ENCODE data around the gene SIRPG.
"Not testable (repeated sequence)": the region's sequence is repeated elsewhere in the genome, so short reads cannot be mapped to it uniquely, and the experiment has no call there.

SIRPG gene

GRCh38 chr20:1671891-1672669 is 14.5 kb upstream of the SIRPG start:
- no peak for DNase-seq

GRCh38 chr20:1669304-1669703 is 11.7 kb upstream of the SIRPG start:
- no peak for DNase-seq

- no peak for DNase-seq
These were observed 10.0 kb upstream of the SIRPG start for GRCh38 chr20:1667502-1668085.

- no peak for DNase-seq
These were observed 9.2 kb upstream of the SIRPG start for GRCh38 chr20:1666802-1667201.

GRCh38 chr20:1665345-1665744 is 7.8 kb upstream of the SIRPG start:
- DNase-seq: no peak

- DNase-seq: no peak
These were observed 7.3 kb upstream of the SIRPG start for GRCh38 chr20:1664911-1665310.

GRCh38 chr20:1663917-1664316 is 6.3 kb upstream of the SIRPG start:
- no peak for DNase-seq

GRCh38 chr20:1661542-1662299 is 4.1 kb upstream of the SIRPG start:
- no peak for DNase-seq

- no peak for DNase-seq
These were observed 2.7 kb upstream of the SIRPG start for GRCh38 chr20:1660246-1660645.

GRCh38 chr20:1656844-1657243 is 735 bp downstream of the SIRPG start:
- no peak for DNase-seq

GRCh38 chr20:1654996-1655395 is 2.6 kb downstream of the SIRPG start:
- DNase-seq: no peak

GRCh38 chr20:1652960-1653359 is 4.6 kb downstream of the SIRPG start:
- no peak for DNase-seq

- DNase-seq: no peak
These were observed 5.5 kb downstream of the SIRPG start for GRCh38 chr20:1652104-1652503.

- DNase-seq: no peak
These were observed 6.1 kb downstream of the SIRPG start for GRCh38 chr20:1651268-1652058.

- no peak for DNase-seq
These were observed 9.5 kb downstream of the SIRPG start for GRCh38 chr20:1648101-1648500.

- DNase-seq: no peak
These were observed 10.6 kb downstream of the SIRPG start for GRCh38 chr20:1646975-1647431.

GRCh38 chr20:1644101-1644962 is 13.2 kb downstream of the SIRPG start:
- no peak for DNase-seq

- not testable (repeated sequence) for DNase-seq
These were observed 18.9 kb downstream of the SIRPG start for GRCh38 chr20:1638643-1639042.

- DNase-seq: no peak
These were observed 19.8 kb downstream of the SIRPG start for GRCh38 chr20:1637755-1638154.

GRCh38 chr20:1637226-1637625 is 20.4 kb downstream of the SIRPG start:
- DNase-seq: no peak

- DNase-seq: no peak
These were observed 21.0 kb downstream of the SIRPG start for GRCh38 chr20:1636621-1637020.
